A549 (cell line): ENCODE data around the gene RTBDN.

ENCODE experiments used
- CHD2 ChIP-seq: fragments of 150-350 bp; IDR thresholded peaks from 2 replicates; pipeline ENCODE4 v1.6.1; 2014; ENCODE audit warnings: low read length; ENCODE audit not compliant: partially characterized antibody
- FOSL2 ChIP-seq, 2 experiments: fragments of 450-650 bp in 1 of 2; fragments of >200 bp in 1 of 2; sonication (Bioruptor Twin) in 1 of 2; formaldehyde crosslinking; IDR thresholded peaks; 2 replicates each; pipeline versions ENCODE4 v1.5.0 to v1.6.1; 2016 to 2020; ENCODE audit warnings: mild to moderate bottlenecking in 1 of 2, moderate library complexity in 1 of 2
- POLR2A ChIP-seq: IDR thresholded peaks from 2 replicates; pipeline ENCODE4 v1.6.1; 2012; ENCODE audit warnings: mild to moderate bottlenecking, low read length
- POLR2AphosphoS2 ChIP-seq: conservative IDR thresholded peaks from 2 replicates; pipeline ENCODE4 v1.6.1; 2012; ENCODE audit warnings: low read length, improper control_type of control experiment, inconsistent platforms
- RAD21 ChIP-seq, 2 experiments: fragments of >200 bp in 1 of 2; sonication (Bioruptor Twin) in 1 of 2; formaldehyde crosslinking in 1 of 2; IDR thresholded peaks in 1 of 2; conservative IDR thresholded peaks in 1 of 2; 2 replicates in 1 of 2; 3 replicates in 1 of 2; pipeline ENCODE4 v1.6.1; 2012 to 2018; ENCODE audit warnings: inconsistent platforms in 1 of 2
- RCOR1 ChIP-seq: fragments of 150-350 bp; IDR thresholded peaks from 2 replicates; pipeline ENCODE4 v1.6.1; 2014; ENCODE audit warnings: antibody characterized with exemption, low read length, low read depth
- SREBF2 ChIP-seq: fragments of 450-650 bp; IDR thresholded peaks from 2 replicates; pipeline ENCODE4 v1.6.1; 2014; ENCODE audit warnings: mild to moderate bottlenecking, moderate library complexity
- TF ChIP-seq, protein P1 (sequence below): fragments of >200 bp; sonication (Bioruptor Twin); formaldehyde crosslinking; IDR thresholded peaks from 3 replicates; pipeline ENCODE4 v1.5.1; 2016
- TF ChIP-seq, protein P2 (sequence below): fragments of >200 bp; sonication (Bioruptor Twin); formaldehyde crosslinking; IDR thresholded peaks from 3 replicates; pipeline ENCODE4 v1.6.1; 2016
- TF ChIP-seq, protein P3 (sequence below): fragments of 150-350 bp; IDR thresholded peaks from 2 replicates; pipeline ENCODE4 v1.6.1; 2014; ENCODE audit warnings: low read depth, mild to moderate bottlenecking, low read length

DNA sequence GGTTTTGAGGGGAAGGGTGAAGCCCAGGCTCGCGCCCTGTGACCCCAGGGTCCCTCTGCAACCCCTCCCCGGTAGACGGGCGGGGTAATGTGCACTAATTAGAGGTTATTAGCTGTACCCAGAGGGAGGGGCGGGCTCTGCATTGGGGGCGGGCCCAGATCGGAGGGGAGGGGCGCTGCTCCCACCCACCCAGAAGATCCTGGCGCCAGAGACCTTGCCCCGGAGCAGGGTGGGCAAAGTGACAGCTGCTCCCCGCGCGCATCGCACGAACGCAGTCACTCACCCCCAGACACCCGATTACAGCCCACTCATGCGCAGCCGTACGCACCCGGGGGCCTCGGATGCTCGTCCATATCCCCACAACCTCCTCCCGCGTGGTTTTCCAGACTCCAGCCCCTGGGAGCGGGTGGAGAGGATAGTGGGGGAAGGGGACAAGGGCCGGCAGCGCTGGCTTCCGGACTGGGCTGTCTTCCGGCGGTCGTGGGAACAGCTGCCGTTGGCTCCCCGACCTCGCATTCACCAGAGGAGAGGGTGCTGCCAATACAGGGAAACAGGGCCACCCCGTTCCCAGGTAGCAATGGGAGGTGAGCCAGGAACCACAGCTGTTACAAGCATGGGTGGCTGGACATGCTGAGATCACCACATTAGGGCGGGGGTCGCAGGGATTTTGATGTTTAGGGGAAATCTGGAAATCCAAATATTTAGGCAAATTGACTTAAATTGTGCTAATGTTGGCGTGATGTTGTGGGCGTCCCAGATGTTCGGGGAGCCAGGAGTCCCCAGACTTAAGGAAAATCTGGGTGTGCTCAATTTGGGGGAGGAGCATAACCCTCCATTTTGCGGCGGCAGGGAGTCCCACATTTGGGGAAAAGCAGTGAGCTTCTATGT is 56.1 kb downstream of the RTBDN start:
- TF ChIP-seq, protein P1, sequence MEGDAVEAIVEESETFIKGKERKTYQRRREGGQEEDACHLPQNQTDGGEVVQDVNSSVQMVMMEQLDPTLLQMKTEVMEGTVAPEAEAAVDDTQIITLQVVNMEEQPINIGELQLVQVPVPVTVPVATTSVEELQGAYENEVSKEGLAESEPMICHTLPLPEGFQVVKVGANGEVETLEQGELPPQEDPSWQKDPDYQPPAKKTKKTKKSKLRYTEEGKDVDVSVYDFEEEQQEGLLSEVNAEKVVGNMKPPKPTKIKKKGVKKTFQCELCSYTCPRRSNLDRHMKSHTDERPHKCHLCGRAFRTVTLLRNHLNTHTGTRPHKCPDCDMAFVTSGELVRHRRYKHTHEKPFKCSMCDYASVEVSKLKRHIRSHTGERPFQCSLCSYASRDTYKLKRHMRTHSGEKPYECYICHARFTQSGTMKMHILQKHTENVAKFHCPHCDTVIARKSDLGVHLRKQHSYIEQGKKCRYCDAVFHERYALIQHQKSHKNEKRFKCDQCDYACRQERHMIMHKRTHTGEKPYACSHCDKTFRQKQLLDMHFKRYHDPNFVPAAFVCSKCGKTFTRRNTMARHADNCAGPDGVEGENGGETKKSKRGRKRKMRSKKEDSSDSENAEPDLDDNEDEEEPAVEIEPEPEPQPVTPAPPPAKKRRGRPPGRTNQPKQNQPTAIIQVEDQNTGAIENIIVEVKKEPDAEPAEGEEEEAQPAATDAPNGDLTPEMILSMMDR, result no peak
- TF ChIP-seq POLR2A (peak; percentile 34; the same call in 1 of the 2 replicates), RCOR1 (no peak), CHD2 (no peak), FOSL2 (IDR thresholded peaks at IDR 0.05) (no peak), FOSL2 (CRISPR knock-in tag; IDR thresholded peaks at IDR 0.05) (no peak), SREBF2 (no peak), RAD21 (conservative IDR thresholded peaks at IDR 0.05 in 1 of 2, IDR thresholded peaks at IDR 0.05 in 1 of 2) (no peak), POLR2AphosphoS2 (no peak)
- TF ChIP-seq, protein P2, sequence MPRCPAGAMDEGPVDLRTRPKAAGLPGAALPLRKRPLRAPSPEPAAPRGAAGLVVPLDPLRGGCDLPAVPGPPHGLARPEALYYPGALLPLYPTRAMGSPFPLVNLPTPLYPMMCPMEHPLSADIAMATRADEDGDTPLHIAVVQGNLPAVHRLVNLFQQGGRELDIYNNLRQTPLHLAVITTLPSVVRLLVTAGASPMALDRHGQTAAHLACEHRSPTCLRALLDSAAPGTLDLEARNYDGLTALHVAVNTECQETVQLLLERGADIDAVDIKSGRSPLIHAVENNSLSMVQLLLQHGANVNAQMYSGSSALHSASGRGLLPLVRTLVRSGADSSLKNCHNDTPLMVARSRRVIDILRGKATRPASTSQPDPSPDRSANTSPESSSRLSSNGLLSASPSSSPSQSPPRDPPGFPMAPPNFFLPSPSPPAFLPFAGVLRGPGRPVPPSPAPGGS, result no peak
- TF ChIP-seq, protein P3, sequence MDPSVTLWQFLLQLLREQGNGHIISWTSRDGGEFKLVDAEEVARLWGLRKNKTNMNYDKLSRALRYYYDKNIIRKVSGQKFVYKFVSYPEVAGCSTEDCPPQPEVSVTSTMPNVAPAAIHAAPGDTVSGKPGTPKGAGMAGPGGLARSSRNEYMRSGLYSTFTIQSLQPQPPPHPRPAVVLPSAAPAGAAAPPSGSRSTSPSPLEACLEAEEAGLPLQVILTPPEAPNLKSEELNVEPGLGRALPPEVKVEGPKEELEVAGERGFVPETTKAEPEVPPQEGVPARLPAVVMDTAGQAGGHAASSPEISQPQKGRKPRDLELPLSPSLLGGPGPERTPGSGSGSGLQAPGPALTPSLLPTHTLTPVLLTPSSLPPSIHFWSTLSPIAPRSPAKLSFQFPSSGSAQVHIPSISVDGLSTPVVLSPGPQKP, result no peak
